Loucy (cell line): ENCODE data around the gene TUBA8.

Source experiments
- CTCF ChIP-seq: fragments of 200-600 bp; sonication (generic); conservative IDR thresholded peaks from 2 replicates; pipeline ENCODE4 v1.5.1; 2014; ENCODE audit warnings: mild to moderate bottlenecking, antibody characterized with exemption, low read length
- EZH2phosphoT487 ChIP-seq: fragments of 200-600 bp; IDR thresholded peaks from 2 replicates; pipeline ENCODE4 v1.6.1; 2018; ENCODE audit warnings: antibody characterized with exemption, mild to moderate bottlenecking, moderate library complexity, borderline replicate concordance

DNA sequence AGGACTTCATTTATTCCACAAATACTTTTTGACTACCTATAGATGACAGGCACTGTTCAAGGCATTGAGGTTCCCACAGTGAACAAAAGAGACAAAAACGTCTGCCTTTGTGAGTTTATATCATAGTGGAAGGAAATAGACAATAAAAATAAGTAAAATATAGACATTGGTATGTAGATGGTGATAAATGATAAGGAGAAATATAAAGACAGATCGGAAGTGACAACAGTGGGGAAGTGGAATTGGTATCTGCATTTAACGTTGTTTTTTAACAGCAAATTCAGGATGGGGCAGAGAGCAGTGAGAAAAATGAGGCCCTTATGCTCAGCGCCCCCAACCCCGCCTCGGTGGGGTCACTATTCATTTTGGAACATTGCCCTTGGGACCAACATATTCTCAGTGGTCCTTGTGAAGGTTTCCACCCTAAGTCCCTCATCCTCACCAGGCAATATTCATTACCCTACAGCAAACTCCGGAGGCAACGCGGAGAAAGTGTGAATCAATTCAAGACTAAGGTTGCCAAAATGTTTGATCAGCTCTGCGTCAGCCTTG is 33.4 kb upstream of the TUBA8 start:
- TF ChIP-seq CTCF (no peak), EZH2phosphoT487 (no peak)
